Measurements from ENCODE around the gene RPL37.
"Not testable (repeated sequence)": the region's sequence is repeated elsewhere in the genome, so short reads cannot be mapped to it uniquely, and the experiment has no call there.

RPL37 gene

GRCh38 chr5:40787986-40788385, 47.0 kb downstream of the RPL37 start:
- H3K9me3 ChIP-seq (ENCODE audit: insufficient read depth, low read length): no peaks in the 10 kb centered on the region
- H3K27ac ChIP-seq (ENCODE audit: low read depth, low read length): no peak overlapping the region
- H2AFZ ChIP-seq (ENCODE audit: low read depth, low read length, severe bottlenecking): no peak overlapping the region
- H3K9ac ChIP-seq (ENCODE audit: low read length): no peak overlapping the region
- TF ChIP-seq EZH2phosphoT487 (conservative IDR thresholded peaks at IDR 0.05; ENCODE audit: low read length) (no peak), CTCF (IDR thresholded peaks at IDR 0.05; ENCODE audit: insufficient read depth, low read length, poor library complexity, severe bottlenecking) (no peak)
- no peaks in the 10 kb centered on the region for H3K27me3 ChIP-seq (ENCODE audit: low read length)
- peaks cover 100% of the 10 kb centered on the region for H3K79me2 ChIP-seq (ENCODE audit: insufficient read depth, low read length)
- H4K20me1 ChIP-seq (ENCODE audit: low read depth, low read length): peaks cover 28% of the 10 kb centered on the region
- 0 out of 2 replicates have a peak, but pooled peaks cover 4% of the 10 kb centered on the region for H3K36me3 ChIP-seq (ENCODE audit: low read length)
- H3F3A ChIP-seq (ENCODE audit: insufficient read depth): no peaks in the 10 kb centered on the region
- no peak overlapping the region for H3K4me2 ChIP-seq (ENCODE audit: low read depth, low read length, poor library complexity, severe bottlenecking)
- no peaks in the 10 kb centered on the region for H3K9me2 ChIP-seq (replicated peaks; ENCODE audit: insufficient read depth, low read length)
- no peak overlapping the region for H3K4me3 ChIP-seq (ENCODE audit: insufficient read depth, low read length, poor library complexity, severe bottlenecking)

GRCh38 chr5:40786664-40787063, 48.4 kb downstream of the RPL37 start:
- not testable (repeated sequence) for H3K9ac ChIP-seq (ENCODE audit: low read length); H3K9me3 ChIP-seq (ENCODE audit: insufficient read depth, low read length); H3K27ac ChIP-seq (ENCODE audit: low read depth, low read length); H3K9me2 ChIP-seq (replicated peaks; ENCODE audit: insufficient read depth, low read length); H3K4me3 ChIP-seq (ENCODE audit: insufficient read depth, low read length, poor library complexity, severe bottlenecking); H3K36me3 ChIP-seq (ENCODE audit: low read length); H3K27me3 ChIP-seq (ENCODE audit: low read length); H3K4me2 ChIP-seq (ENCODE audit: low read depth, low read length, poor library complexity, severe bottlenecking); H2AFZ ChIP-seq (ENCODE audit: low read depth, low read length, severe bottlenecking); H3F3A ChIP-seq (ENCODE audit: insufficient read depth)
- H4K20me1 ChIP-seq (ENCODE audit: low read depth, low read length): peaks cover 30% of the 10 kb centered on the region
- H3K79me2 ChIP-seq (ENCODE audit: insufficient read depth, low read length): peaks cover 100% of the 10 kb centered on the region

- H3K27me3 ChIP-seq (ENCODE audit: low read length): no peaks in the 10 kb centered on the region
- H3K4me3 ChIP-seq (ENCODE audit: insufficient read depth, low read length, poor library complexity, severe bottlenecking): no peak overlapping the region
- H3K9ac ChIP-seq (ENCODE audit: low read length): no peak overlapping the region
- H3F3A ChIP-seq (ENCODE audit: insufficient read depth): no peaks in the 10 kb centered on the region
- no peak overlapping the region for H3K27ac ChIP-seq (ENCODE audit: low read depth, low read length)
- H3K9me3 ChIP-seq (ENCODE audit: insufficient read depth, low read length): no peaks in the 10 kb centered on the region
- no peak overlapping the region for H3K4me2 ChIP-seq (ENCODE audit: low read depth, low read length, poor library complexity, severe bottlenecking)
- H4K20me1 ChIP-seq (ENCODE audit: low read depth, low read length): peaks cover 27% of the 10 kb centered on the region
- no peak overlapping the region for H2AFZ ChIP-seq (ENCODE audit: low read depth, low read length, severe bottlenecking)
- H3K36me3 ChIP-seq (ENCODE audit: low read length): 0 out of 2 replicates have a peak, but pooled peaks cover 4% of the 10 kb centered on the region
- peaks cover 100% of the 10 kb centered on the region for H3K79me2 ChIP-seq (ENCODE audit: insufficient read depth, low read length)
- H3K9me2 ChIP-seq (replicated peaks; ENCODE audit: insufficient read depth, low read length): no peaks in the 10 kb centered on the region
- TF ChIP-seq EZH2phosphoT487 (conservative IDR thresholded peaks at IDR 0.05; ENCODE audit: low read length): no peak
- TF ChIP-seq CTCF (IDR thresholded peaks at IDR 0.05; ENCODE audit: insufficient read depth, low read length, poor library complexity, severe bottlenecking): no peak
Measured at GRCh38 chr5:40784916-40785315, 50.1 kb downstream of the RPL37 start.

- Histone ChIP-seq H3K4me3 (ENCODE audit: insufficient read depth, low read length, poor library complexity, severe bottlenecking) (no peak overlapping the region), H3F3A (ENCODE audit: insufficient read depth) (no peaks in the 10 kb centered on the region), H3K9me2 (replicated peaks; ENCODE audit: insufficient read depth, low read length) (no peaks in the 10 kb centered on the region), H3K27ac (ENCODE audit: low read depth, low read length) (no peak overlapping the region), H3K79me2 (ENCODE audit: insufficient read depth, low read length) (peaks cover 100% of the 10 kb centered on the region), H3K27me3 (ENCODE audit: low read length) (no peaks in the 10 kb centered on the region), H4K20me1 (ENCODE audit: low read depth, low read length) (peaks cover 27% of the 10 kb centered on the region), H3K4me2 (ENCODE audit: low read depth, low read length, poor library complexity, severe bottlenecking) (no peak overlapping the region), H3K9ac (ENCODE audit: low read length) (no peak overlapping the region), H3K36me3 (ENCODE audit: low read length) (0 out of 2 replicates have a peak, but pooled peaks cover 4% of the 10 kb centered on the region), H2AFZ (ENCODE audit: low read depth, low read length, severe bottlenecking) (no peak overlapping the region), H3K9me3 (ENCODE audit: insufficient read depth, low read length) (no peaks in the 10 kb centered on the region)
- TF ChIP-seq CTCF (IDR thresholded peaks at IDR 0.05; ENCODE audit: insufficient read depth, low read length, poor library complexity, severe bottlenecking) (no peak), EZH2phosphoT487 (conservative IDR thresholded peaks at IDR 0.05; ENCODE audit: low read length) (no peak)
Measured at GRCh38 chr5:40784027-40784653, 50.9 kb downstream of the RPL37 start.

Measured in SU-DHL-6 (cell line).